Measurements from ENCODE around the gene CLIC5.

The CLIC5 gene

GRCh38 chr6:45881705-45882467 is 133.8 kb downstream of the CLIC5 start:
- Histone ChIP-seq H3K27me3 (ENCODE audit: control insufficient read depth, insufficient read depth, low read length) (no peaks in the 10 kb centered on the region), H3K4me1 (no peaks in the 10 kb centered on the region), H3K9me3 (ENCODE audit: control insufficient read depth, low read length) (no peaks in the 10 kb centered on the region), H3K9ac (no peak overlapping the region), H3K4me3 (ENCODE audit: low read depth, low read length) (no peak overlapping the region), H3K4me2 (ENCODE audit: low read length) (no peak overlapping the region), H3K79me2 (no peaks in the 10 kb centered on the region), H2AFZ (no peak overlapping the region), H3K27ac (no peak overlapping the region), H3K36me3 (ENCODE audit: control insufficient read depth, insufficient read depth, low read length) (no peaks in the 10 kb centered on the region)
- TF ChIP-seq CTCF (IDR thresholded peaks at IDR 0.05), result no peak

- Histone ChIP-seq H3K79me2 (no peaks in the 10 kb centered on the region), H2AFZ (no peak overlapping the region), H3K9me3 (ENCODE audit: control insufficient read depth, low read length) (no peaks in the 10 kb centered on the region), H3K27ac (no peak overlapping the region), H3K4me1 (no peaks in the 10 kb centered on the region), H3K4me3 (ENCODE audit: low read depth, low read length) (no peak overlapping the region), H3K4me2 (ENCODE audit: low read length) (no peak overlapping the region), H3K27me3 (ENCODE audit: control insufficient read depth, insufficient read depth, low read length) (no peaks in the 10 kb centered on the region), H3K9ac (no peak overlapping the region), H3K36me3 (ENCODE audit: control insufficient read depth, insufficient read depth, low read length) (no peaks in the 10 kb centered on the region)
- TF ChIP-seq CTCF (IDR thresholded peaks at IDR 0.05), result no peak
These were observed 135.0 kb downstream of the CLIC5 start for GRCh38 chr6:45880676-45881075.

GRCh38 chr6:45880159-45880558 is 135.5 kb downstream of the CLIC5 start:
- Histone ChIP-seq H3K9me3 (ENCODE audit: control insufficient read depth, low read length) (no peaks in the 10 kb centered on the region), H3K27me3 (ENCODE audit: control insufficient read depth, insufficient read depth, low read length) (no peaks in the 10 kb centered on the region), H3K9ac (no peak overlapping the region), H3K27ac (no peak overlapping the region), H3K79me2 (no peaks in the 10 kb centered on the region), H3K4me1 (no peaks in the 10 kb centered on the region), H3K4me2 (ENCODE audit: low read length) (no peak overlapping the region), H3K4me3 (ENCODE audit: low read depth, low read length) (no peak overlapping the region), H2AFZ (no peak overlapping the region), H3K36me3 (ENCODE audit: control insufficient read depth, insufficient read depth, low read length) (no peaks in the 10 kb centered on the region)
- TF ChIP-seq CTCF (IDR thresholded peaks at IDR 0.05), result no peak

GRCh38 chr6:45877970-45878590 is 137.6 kb downstream of the CLIC5 start:
- Histone ChIP-seq H3K36me3 (ENCODE audit: control insufficient read depth, insufficient read depth, low read length) (no peaks in the 10 kb centered on the region), H3K4me3 (ENCODE audit: low read depth, low read length) (no peak overlapping the region), H3K79me2 (no peaks in the 10 kb centered on the region), H3K27ac (no peak overlapping the region), H3K9ac (no peak overlapping the region), H2AFZ (no peak overlapping the region), H3K4me1 (no peaks in the 10 kb centered on the region), H3K4me2 (ENCODE audit: low read length) (no peak overlapping the region), H3K27me3 (ENCODE audit: control insufficient read depth, insufficient read depth, low read length) (no peaks in the 10 kb centered on the region), H3K9me3 (ENCODE audit: control insufficient read depth, low read length) (no peaks in the 10 kb centered on the region)
- no peak for TF ChIP-seq CTCF (IDR thresholded peaks at IDR 0.05)

Data from parathyroid adenoma (tissue), 2 donors.